ENCODE data around the gene PALM. TPM values are rescaled to one million over a fixed set of nuclear protein-coding genes. Genes with fewer than 3 reads are reported as not detected.

Gene PALM
- total RNA-seq, 2 donors from 2014 or later = 0.72 to 2.0 TPM

- H3K4me1 Mint-ChIP-seq (ENCODE audit: low read depth) = no peaks in the 10 kb centered on the region
- H3K36me3 Mint-ChIP-seq (ENCODE audit: insufficient read depth in 2 of 2) = peaks cover 2 to 3% of the 10 kb centered on the region in 2 donors
- H3K27me3 Mint-ChIP-seq (ENCODE audit: low read depth) = peaks cover 8% of the 10 kb centered on the region
- DNase-seq = no peak
- H3K27ac Mint-ChIP-seq = no peak overlapping the region
- ATAC-seq (replicated peaks in 1 of 2) = no peak
- H3K4me3 Mint-ChIP-seq = no peak overlapping the region
- peaks cover 2 to 3% of the 10 kb centered on the region in 2 donors for H3K9me3 Mint-ChIP-seq
Observed at GRCh38 chr19:764301-764700, 55.6 kb downstream of the PALM start.

DNA sequence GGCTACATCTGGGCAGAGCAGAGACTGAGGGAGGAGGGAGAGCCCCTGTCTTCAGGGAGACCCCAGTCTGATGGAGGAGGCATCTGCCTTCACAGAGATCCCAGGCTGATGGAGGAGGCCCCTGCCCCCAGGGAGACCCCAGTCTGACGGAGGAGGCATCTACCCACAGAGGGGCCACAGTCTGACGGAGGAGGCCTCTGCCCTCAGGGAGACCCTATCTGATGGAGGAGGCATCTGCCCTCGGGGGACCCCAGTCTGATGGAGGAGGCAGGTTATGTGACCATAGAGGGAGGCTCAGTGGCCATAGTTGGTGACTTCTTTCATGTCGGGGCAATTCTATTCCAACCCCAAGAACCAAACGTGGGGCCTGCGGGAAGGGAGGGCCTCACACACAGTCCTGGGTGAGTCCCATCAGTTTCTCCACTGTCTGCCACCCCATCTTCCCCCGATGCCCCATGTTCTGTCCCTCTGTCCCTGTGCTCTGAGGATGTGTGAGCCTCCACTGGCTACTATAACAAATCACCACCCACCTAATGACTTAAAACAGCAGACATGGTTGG lies 56.5 kb downstream of the PALM start:
- no peak for ATAC-seq (replicated peaks in 1 of 2)
- Mint-ChIP-seq H3K27ac (no peak overlapping the region), H3K4me1 (ENCODE audit: low read depth) (peaks cover 1% of the 10 kb centered on the region), H3K4me3 (no peak overlapping the region), H3K36me3 (ENCODE audit: insufficient read depth in 2 of 2) (no peaks in the 10 kb centered on the region), H3K9me3 (peaks cover 0 to 2% of the 10 kb centered on the region in 2 donors), H3K27me3 (ENCODE audit: low read depth) (peaks cover 8% of the 10 kb centered on the region)
- no peak for DNase-seq

GRCh38 chr19:768424-768823 lies 59.7 kb downstream of the PALM start:
- Mint-ChIP-seq H3K27me3 (ENCODE audit: low read depth) (peaks cover 8% of the 10 kb centered on the region), H3K27ac (no peak overlapping the region), H3K36me3 (ENCODE audit: insufficient read depth in 2 of 2) (no peaks in the 10 kb centered on the region), H3K4me1 (ENCODE audit: low read depth) (peaks cover 5% of the 10 kb centered on the region), H3K9me3 (no peaks in the 10 kb centered on the region), H3K4me3 (no peak overlapping the region)
- no peak for ATAC-seq (replicated peaks in 1 of 2)
- no peak for DNase-seq

DNA sequence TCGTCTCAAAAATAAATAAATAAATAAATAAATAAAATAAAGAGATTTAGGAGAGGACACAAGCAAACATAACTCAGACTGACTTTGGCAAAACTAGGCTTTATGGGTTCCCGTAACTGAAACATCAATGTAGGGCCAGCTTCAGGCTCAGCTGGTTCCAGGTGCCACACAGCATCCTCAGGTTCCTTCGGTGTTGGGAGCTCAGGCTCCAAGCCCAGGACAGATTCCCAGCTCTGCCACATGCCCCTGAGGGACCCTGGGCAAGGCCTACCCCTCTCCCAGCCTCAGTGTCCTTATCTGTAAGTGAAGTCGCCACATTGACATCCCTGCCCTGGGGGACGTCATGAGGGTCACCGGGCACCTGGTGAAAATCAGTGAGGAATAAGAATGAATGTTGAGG lies 60.9 kb downstream of the PALM start:
- ATAC-seq (replicated peaks in 1 of 2) (no peak), DNase-seq (no peak)
- Mint-ChIP-seq H3K4me3 (no peak overlapping the region), H3K4me1 (ENCODE audit: low read depth) (peaks cover 5% of the 10 kb centered on the region), H3K36me3 (ENCODE audit: insufficient read depth in 2 of 2) (no peaks in the 10 kb centered on the region), H3K9me3 (no peaks in the 10 kb centered on the region), H3K27ac (no peak overlapping the region), H3K27me3 (ENCODE audit: low read depth) (peaks cover 8% of the 10 kb centered on the region)

DNA sequence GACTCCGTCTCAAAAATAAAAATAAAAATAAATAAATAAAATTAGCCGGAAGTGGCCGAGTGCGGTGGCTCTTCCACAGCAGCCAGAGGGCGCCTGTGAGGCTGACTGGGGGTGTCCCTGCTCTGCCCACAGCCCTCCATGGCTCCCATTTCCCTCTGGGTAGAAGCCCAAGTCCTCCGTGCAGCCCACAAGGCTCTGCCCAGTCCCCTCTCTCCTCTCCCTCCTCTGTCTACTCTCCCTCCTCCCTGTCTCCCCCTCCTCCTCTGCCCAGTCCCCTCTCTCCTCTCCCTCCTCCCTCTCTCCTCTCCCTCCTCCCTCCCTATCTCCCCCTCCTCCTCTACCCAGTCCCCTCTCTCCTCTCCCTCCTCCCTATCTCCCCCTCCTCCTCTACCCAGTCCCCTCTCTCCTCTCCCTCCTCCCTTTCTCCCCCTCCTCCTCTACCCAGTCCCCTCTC lies 62.6 kb downstream of the PALM start:
- no peaks in the 10 kb centered on the region for H3K9me3 Mint-ChIP-seq
- no peak overlapping the region for H3K4me3 Mint-ChIP-seq
- no peak overlapping the region for H3K27ac Mint-ChIP-seq
- peak in 1 of 2 donors; percentile 40 for ATAC-seq (replicated peaks in 1 of 2)
- no peaks in the 10 kb centered on the region for H3K36me3 Mint-ChIP-seq (ENCODE audit: insufficient read depth in 2 of 2)
- peak; percentile 14 to 42 for DNase-seq
- peaks cover 8% of the 10 kb centered on the region for H3K27me3 Mint-ChIP-seq (ENCODE audit: low read depth)
- peaks cover 5% of the 10 kb centered on the region for H3K4me1 Mint-ChIP-seq (ENCODE audit: low read depth)

DNA sequence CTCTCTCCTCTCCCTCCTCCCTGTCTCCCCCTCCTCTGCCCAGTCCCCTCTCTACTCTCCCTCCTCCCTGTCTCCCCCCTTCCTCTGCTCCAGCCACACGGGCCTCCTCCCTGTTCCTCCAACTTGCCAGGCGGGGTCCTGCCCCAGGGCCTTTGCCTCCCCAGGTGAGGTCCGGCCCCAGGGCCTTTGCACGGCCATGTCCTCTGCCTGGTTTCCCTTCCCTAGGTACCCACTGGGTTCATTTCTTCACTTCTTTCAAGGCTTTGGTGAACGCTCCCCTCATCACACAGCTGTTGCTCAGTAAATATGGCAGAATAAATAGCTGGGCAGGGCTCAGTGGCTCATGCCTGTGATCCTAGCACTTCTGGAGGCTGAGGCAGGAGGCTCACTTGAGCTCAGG lies 63.3 kb downstream of the PALM start:
- DNase-seq = no peak
- no peak overlapping the region for H3K27ac Mint-ChIP-seq
- H3K9me3 Mint-ChIP-seq = no peaks in the 10 kb centered on the region
- peaks cover 5% of the 10 kb centered on the region for H3K4me1 Mint-ChIP-seq (ENCODE audit: low read depth)
- ATAC-seq (replicated peaks in 1 of 2) = no peak
- H3K36me3 Mint-ChIP-seq (ENCODE audit: insufficient read depth in 2 of 2) = no peaks in the 10 kb centered on the region
- peaks cover 3% of the 10 kb centered on the region for H3K27me3 Mint-ChIP-seq (ENCODE audit: low read depth)
- H3K4me3 Mint-ChIP-seq = no peak overlapping the region

GRCh38 chr19:772730-773436 lies 64.1 kb downstream of the PALM start:
- Mint-ChIP-seq H3K4me3 (no peak overlapping the region), H3K9me3 (no peaks in the 10 kb centered on the region), H3K27me3 (ENCODE audit: low read depth) (no peaks in the 10 kb centered on the region), H3K4me1 (ENCODE audit: low read depth) (peaks cover 5% of the 10 kb centered on the region), H3K27ac (no peak overlapping the region), H3K36me3 (ENCODE audit: insufficient read depth in 2 of 2) (no peaks in the 10 kb centered on the region)
- no peak for ATAC-seq (replicated peaks in 1 of 2)
- DNase-seq = no peak

DNA sequence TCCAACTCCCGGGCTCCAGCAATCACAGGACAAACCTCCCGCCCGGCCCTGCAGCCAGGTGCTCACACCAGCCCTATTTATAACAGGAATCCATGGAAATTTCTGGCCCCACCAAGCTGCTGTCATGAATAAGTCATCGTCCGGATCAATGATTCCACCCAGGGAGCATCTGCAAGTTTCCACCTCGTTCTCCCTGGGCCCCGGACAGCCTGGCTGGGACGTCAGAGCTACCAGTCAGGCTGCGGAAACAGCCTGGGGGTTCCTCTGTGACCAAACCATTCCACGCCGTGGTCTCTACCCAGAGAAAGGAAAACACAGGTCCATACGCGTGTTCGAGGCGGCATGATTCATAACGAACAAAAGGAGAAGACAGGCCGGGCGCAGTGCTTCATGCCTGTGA lies 67.8 kb downstream of the PALM start:
- DNase-seq (no peak), ATAC-seq (replicated peaks in 1 of 2) (no peak)
- Mint-ChIP-seq H3K36me3 (ENCODE audit: insufficient read depth in 2 of 2) (no peaks in the 10 kb centered on the region), H3K27ac (no peak overlapping the region), H3K4me1 (ENCODE audit: low read depth) (no peaks in the 10 kb centered on the region), H3K27me3 (ENCODE audit: low read depth) (no peaks in the 10 kb centered on the region), H3K4me3 (no peak overlapping the region), H3K9me3 (no peaks in the 10 kb centered on the region)

GRCh38 chr19:778910-779653 lies 70.3 kb downstream of the PALM start:
- no peaks in the 10 kb centered on the region for H3K9me3 Mint-ChIP-seq
- H3K27ac Mint-ChIP-seq = no peak overlapping the region
- H3K4me3 Mint-ChIP-seq = no peak overlapping the region
- DNase-seq (no peak), ATAC-seq (replicated peaks in 1 of 2) (no peak)
- no peaks in the 10 kb centered on the region for H3K4me1 Mint-ChIP-seq (ENCODE audit: low read depth)
- no peaks in the 10 kb centered on the region for H3K27me3 Mint-ChIP-seq (ENCODE audit: low read depth)
- no peaks in the 10 kb centered on the region for H3K36me3 Mint-ChIP-seq (ENCODE audit: insufficient read depth in 2 of 2)

GRCh38 chr19:780935-781334 lies 72.2 kb downstream of the PALM start:
- H3K36me3 Mint-ChIP-seq (ENCODE audit: insufficient read depth in 2 of 2) = no peaks in the 10 kb centered on the region
- H3K4me1 Mint-ChIP-seq (ENCODE audit: low read depth) = no peaks in the 10 kb centered on the region
- DNase-seq (no peak), ATAC-seq (replicated peaks in 1 of 2) (no peak)
- no peaks in the 10 kb centered on the region for H3K9me3 Mint-ChIP-seq
- no peaks in the 10 kb centered on the region for H3K27me3 Mint-ChIP-seq (ENCODE audit: low read depth)
- no peak overlapping the region for H3K4me3 Mint-ChIP-seq
- H3K27ac Mint-ChIP-seq = no peak overlapping the region

- Mint-ChIP-seq H3K27ac (no peak overlapping the region), H3K9me3 (no peaks in the 10 kb centered on the region), H3K27me3 (ENCODE audit: low read depth) (no peaks in the 10 kb centered on the region)
Observed at GRCh38 chr19:781800-782184, 73.1 kb downstream of the PALM start.

DNA sequence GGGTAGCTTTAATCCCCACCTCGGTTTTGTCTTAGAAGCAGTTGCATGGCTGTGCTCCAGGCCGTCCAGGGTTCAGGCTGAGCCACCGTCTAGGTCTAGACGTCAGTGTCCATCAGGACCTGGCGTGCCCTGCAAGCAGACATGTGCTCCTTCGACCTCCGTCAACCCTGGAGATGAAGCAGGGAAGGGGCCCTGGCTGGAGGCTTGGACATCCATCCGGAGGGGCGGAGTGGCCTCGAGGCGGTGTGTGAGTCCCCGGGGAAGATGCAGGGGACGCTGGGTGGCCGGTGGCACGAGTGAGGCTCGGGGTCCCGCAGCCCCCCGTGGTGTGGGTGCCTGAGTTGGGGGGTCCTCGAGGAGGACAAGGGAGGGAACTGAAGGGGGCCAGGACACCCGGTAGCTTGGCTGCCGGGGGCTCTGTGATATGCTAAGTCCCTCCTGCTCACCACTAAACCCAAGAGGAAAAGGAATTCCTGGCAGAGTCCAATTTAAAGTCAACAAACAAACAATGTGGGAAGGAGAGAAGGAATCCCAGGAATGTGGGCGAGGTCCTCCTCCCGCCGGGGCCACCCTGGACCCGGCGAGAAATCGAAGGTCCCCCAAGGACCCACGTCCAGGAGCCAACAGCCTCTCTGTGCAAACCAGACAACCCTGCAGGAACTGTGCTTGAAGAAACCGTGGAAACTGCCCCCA lies 73.6 kb downstream of the PALM start:
- DNase-seq = no peak
- no peak overlapping the region for H3K4me3 Mint-ChIP-seq
- no peak overlapping the region for H3K27ac Mint-ChIP-seq
- H3K9me3 Mint-ChIP-seq = no peaks in the 10 kb centered on the region
- ATAC-seq (replicated peaks in 1 of 2) = no peak
- H3K36me3 Mint-ChIP-seq (ENCODE audit: insufficient read depth in 2 of 2) = no peaks in the 10 kb centered on the region
- no peaks in the 10 kb centered on the region for H3K27me3 Mint-ChIP-seq (ENCODE audit: low read depth)
- no peaks in the 10 kb centered on the region for H3K4me1 Mint-ChIP-seq (ENCODE audit: low read depth)

More at GRCh38 chr19:781800-782184, 73.1 kb downstream of the PALM start:
- no peak for ATAC-seq (replicated peaks in 1 of 2)
- no peaks in the 10 kb centered on the region for H3K4me1 Mint-ChIP-seq (ENCODE audit: low read depth)
- no peaks in the 10 kb centered on the region for H3K36me3 Mint-ChIP-seq (ENCODE audit: insufficient read depth in 2 of 2)
- DNase-seq = no peak
- no peak overlapping the region for H3K4me3 Mint-ChIP-seq
